Thyroid gland (tissue), 4 donors: ENCODE results near the gene LRP3.

Experiments
- POLR2A ChIP-seq, 2 donors: fragments of 450-650 bp; IDR thresholded peaks; one replicate each; pipeline ENCODE4 v1.6.1; 2017; ENCODE audit warnings: antibody characterized with exemption in 2 of 2, mild to moderate bottlenecking in 2 of 2, moderate library complexity in 1 of 2
- TF ChIP-seq, protein P1 (sequence below), 6 experiments: fragments of 200-600 bp in 3 of 6; fragments of 450-650 bp in 3 of 6; sonication (generic) in 3 of 6; IDR thresholded peaks; one replicate each; pipeline ENCODE4 v1.5.1; 2016 to 2019; ENCODE audit warnings: antibody characterized with exemption in 6 of 6, mild to moderate bottlenecking in 2 of 6, inconsistent platforms in 1 of 6, moderate library complexity in 1 of 6

DNA sequence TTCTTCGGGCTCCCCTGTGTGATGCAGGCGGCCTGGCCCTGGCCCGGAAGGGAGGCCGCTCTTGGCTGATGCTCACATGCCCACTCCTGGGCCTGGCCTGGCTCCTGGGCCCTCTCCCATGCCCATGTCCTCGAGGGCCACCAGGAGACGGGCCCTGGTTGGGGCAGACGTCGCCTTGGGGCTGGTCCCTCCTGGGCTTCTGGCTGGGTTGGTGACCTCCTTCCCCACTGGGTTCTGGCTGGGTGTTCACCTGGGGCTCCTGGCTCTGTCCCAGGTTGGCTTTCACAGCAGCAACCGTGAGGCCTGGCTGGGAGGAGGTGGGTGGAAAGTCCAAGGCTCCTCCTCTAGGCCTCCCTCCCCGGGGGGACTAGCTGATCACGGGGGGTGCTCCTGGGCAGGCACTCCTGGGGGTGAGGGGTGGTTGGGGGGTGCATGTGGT is 47.0 kb downstream of the LRP3 start:
- TF ChIP-seq POLR2A (IDR thresholded peaks at IDR 0.05): no peak
- TF ChIP-seq, protein P1, sequence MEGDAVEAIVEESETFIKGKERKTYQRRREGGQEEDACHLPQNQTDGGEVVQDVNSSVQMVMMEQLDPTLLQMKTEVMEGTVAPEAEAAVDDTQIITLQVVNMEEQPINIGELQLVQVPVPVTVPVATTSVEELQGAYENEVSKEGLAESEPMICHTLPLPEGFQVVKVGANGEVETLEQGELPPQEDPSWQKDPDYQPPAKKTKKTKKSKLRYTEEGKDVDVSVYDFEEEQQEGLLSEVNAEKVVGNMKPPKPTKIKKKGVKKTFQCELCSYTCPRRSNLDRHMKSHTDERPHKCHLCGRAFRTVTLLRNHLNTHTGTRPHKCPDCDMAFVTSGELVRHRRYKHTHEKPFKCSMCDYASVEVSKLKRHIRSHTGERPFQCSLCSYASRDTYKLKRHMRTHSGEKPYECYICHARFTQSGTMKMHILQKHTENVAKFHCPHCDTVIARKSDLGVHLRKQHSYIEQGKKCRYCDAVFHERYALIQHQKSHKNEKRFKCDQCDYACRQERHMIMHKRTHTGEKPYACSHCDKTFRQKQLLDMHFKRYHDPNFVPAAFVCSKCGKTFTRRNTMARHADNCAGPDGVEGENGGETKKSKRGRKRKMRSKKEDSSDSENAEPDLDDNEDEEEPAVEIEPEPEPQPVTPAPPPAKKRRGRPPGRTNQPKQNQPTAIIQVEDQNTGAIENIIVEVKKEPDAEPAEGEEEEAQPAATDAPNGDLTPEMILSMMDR (IDR thresholded peaks at IDR 0.05): no peak
